Stomach (tissue), 4 donors: ENCODE data around the gene IGSF21.

ENCODE experiments used
- EP300 ChIP-seq: sonication (generic); formaldehyde crosslinking; IDR thresholded peaks from one replicate; pipeline ENCODE4 v1.6.1; 2017; ENCODE audit warnings: antibody characterized with exemption
- POLR2AphosphoS5 ChIP-seq, 3 donors: sonication (generic); formaldehyde crosslinking; IDR thresholded peaks; one replicate each; pipeline ENCODE4 v1.6.1; 2016; ENCODE audit warnings: antibody characterized with exemption in 3 of 3
- TF ChIP-seq, protein P1 (sequence below), 7 experiments: fragments of 450-650 bp in 4 of 7; fragments of 200-600 bp in 3 of 7; sonication (generic) in 3 of 7; IDR thresholded peaks; one replicate each; pipeline ENCODE4 v1.5.1; 2016 to 2019; ENCODE audit warnings: antibody characterized with exemption in 7 of 7, control low read depth in 2 of 7, mild to moderate bottlenecking in 1 of 7

DNA sequence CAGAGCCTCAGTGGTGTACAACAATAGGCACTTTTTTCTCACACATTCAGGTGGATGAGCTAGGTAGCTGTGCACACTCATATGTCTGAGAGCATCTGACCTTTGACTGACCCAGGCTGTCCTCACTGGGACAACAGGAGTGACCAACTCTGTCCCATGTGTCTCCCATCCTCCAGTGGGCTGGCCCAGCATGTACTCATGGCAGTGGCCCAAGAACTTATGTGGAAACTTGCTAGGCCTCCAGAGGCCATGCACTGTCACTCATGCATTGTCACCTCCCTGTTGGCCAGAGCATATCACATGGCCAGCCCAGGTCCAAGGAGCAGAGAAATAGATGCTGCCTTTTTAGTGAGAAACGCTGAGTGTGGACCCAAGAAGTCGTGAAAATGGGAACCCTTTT, 158.8 kb downstream of the IGSF21 start:
- TF ChIP-seq, protein P1, sequence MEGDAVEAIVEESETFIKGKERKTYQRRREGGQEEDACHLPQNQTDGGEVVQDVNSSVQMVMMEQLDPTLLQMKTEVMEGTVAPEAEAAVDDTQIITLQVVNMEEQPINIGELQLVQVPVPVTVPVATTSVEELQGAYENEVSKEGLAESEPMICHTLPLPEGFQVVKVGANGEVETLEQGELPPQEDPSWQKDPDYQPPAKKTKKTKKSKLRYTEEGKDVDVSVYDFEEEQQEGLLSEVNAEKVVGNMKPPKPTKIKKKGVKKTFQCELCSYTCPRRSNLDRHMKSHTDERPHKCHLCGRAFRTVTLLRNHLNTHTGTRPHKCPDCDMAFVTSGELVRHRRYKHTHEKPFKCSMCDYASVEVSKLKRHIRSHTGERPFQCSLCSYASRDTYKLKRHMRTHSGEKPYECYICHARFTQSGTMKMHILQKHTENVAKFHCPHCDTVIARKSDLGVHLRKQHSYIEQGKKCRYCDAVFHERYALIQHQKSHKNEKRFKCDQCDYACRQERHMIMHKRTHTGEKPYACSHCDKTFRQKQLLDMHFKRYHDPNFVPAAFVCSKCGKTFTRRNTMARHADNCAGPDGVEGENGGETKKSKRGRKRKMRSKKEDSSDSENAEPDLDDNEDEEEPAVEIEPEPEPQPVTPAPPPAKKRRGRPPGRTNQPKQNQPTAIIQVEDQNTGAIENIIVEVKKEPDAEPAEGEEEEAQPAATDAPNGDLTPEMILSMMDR (IDR thresholded peaks at IDR 0.05), result no peak
- no peak for TF ChIP-seq POLR2AphosphoS5 (IDR thresholded peaks at IDR 0.05)
- no peak for TF ChIP-seq EP300
